ENCODE data around the gene CRABP1. TPM values are rescaled to one million over a fixed set of nuclear protein-coding genes. Genes with fewer than 3 reads are reported as not detected.
A peak's percentile ranks its signal among the peaks of the same experiment; 100 is the strongest.

The CRABP1 gene
- total RNA-seq, 1 donor = not detected

- no peak for TF ChIP-seq CTCF (IDR thresholded peaks at IDR 0.05; ENCODE audit: insufficient read depth, low read depth, low read length)
- no peak for DNase-seq (ENCODE audit: low read depth)
- no peak overlapping the region for H3K4me3 ChIP-seq (ENCODE audit: low read depth, low read length)
Observed at GRCh38 chr15:78316283-78317083, 23.7 kb upstream of the CRABP1 start.

GRCh38 chr15:78317145-78317836, 22.9 kb upstream of the CRABP1 start:
- peak; percentile 11 for DNase-seq (ENCODE audit: low read depth)
- peak; percentile 18 for TF ChIP-seq CTCF (IDR thresholded peaks at IDR 0.05; ENCODE audit: insufficient read depth, low read depth, low read length)
- no peak overlapping the region for H3K4me3 ChIP-seq (ENCODE audit: low read depth, low read length)

- H3K4me3 ChIP-seq (ENCODE audit: low read depth, low read length) = no peak overlapping the region
- DNase-seq (ENCODE audit: low read depth) = no peak
- TF ChIP-seq CTCF (IDR thresholded peaks at IDR 0.05; ENCODE audit: insufficient read depth, low read depth, low read length) = no peak
Observed at GRCh38 chr15:78319588-78319987, 20.6 kb upstream of the CRABP1 start.

GRCh38 chr15:78320183-78320582, 20.0 kb upstream of the CRABP1 start:
- DNase-seq (ENCODE audit: low read depth) = no peak
- no peak for TF ChIP-seq CTCF (IDR thresholded peaks at IDR 0.05; ENCODE audit: insufficient read depth, low read depth, low read length)
- no peak overlapping the region for H3K4me3 ChIP-seq (ENCODE audit: low read depth, low read length)

- no peak for DNase-seq (ENCODE audit: low read depth)
- no peak for TF ChIP-seq CTCF (IDR thresholded peaks at IDR 0.05; ENCODE audit: insufficient read depth, low read depth, low read length)
Observed at GRCh38 chr15:78321041-78321570, 19.0 kb upstream of the CRABP1 start.

GRCh38 chr15:78321786-78322185, 18.4 kb upstream of the CRABP1 start:
- no peak overlapping the region for H3K4me3 ChIP-seq (ENCODE audit: low read depth, low read length)
- TF ChIP-seq CTCF (IDR thresholded peaks at IDR 0.05; ENCODE audit: insufficient read depth, low read depth, low read length) = no peak
- no peak for DNase-seq (ENCODE audit: low read depth)

More at GRCh38 chr15:78321041-78321570, 19.0 kb upstream of the CRABP1 start:
- no peak overlapping the region for H3K4me3 ChIP-seq (ENCODE audit: low read depth, low read length)

Data from fibroblast of villous mesenchyme (primary cell).